ENCODE data around the gene RARG.

GRCh38 chr12:53220694-53221202 lies 11.3 kb downstream of the RARG start:
- TF ChIP-seq POLR2A (IDR thresholded peaks at IDR 0.05) (no peak), CTCF (IDR thresholded peaks at IDR 0.05) (no peak)
